Measurements from ENCODE around the gene SIRPB1. TPM values are rescaled to one million over a fixed set of nuclear protein-coding genes. Genes with fewer than 3 reads are reported as not detected.
A peak's percentile ranks its signal among the peaks of the same experiment; 100 is the strongest.

SIRPB1 gene
- total RNA-seq: 22.8 TPM

DNA sequence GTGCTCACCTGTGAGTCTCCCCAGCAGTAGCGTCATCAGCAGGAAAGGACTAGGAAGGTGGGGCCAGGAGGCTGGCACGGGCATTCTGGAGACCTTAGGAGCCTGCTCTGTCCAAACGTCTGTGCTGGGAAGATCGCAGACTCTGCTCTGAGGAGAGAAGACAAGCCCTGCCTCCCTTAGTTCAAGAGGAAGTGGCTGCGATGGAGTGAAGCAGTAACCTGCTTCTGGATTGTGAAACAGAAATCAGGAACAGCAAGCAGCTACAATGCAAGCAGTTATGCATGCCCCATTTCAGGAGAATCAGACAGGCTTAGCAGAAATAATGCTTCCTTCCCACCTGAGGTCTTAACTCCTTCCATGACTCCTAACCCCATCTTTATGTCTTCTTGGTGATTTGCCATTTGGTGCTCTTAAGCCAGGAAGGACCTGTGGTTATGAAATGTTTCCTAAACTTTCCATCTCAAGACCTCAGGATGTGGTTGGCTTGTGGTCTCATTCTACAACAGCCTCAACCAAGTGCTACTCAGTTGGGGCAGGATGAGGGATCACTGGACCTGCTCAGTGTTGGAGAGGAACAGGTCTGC, at the start of gene SIRPB1:
Gene SIRPB1 (minus strand): TSS at position 149 of the 584 bp plus-strand sequence. CDS start 65 bp downstream, at position 84.
- H3K4me3 ChIP-seq (ENCODE audit: low read length): peak within 1 kb of the TSS; percentile 48
- H3K27me3 ChIP-seq (ENCODE audit: insufficient read depth, low read length): no peaks in the 10 kb centered on the region
- H3K4me1 ChIP-seq (ENCODE audit: insufficient read depth, low read length): peaks cover 79% of the 10 kb centered on the region
- no peaks in the 10 kb centered on the region for H3K9me3 ChIP-seq (ENCODE audit: low read depth, low read length)

DNA sequence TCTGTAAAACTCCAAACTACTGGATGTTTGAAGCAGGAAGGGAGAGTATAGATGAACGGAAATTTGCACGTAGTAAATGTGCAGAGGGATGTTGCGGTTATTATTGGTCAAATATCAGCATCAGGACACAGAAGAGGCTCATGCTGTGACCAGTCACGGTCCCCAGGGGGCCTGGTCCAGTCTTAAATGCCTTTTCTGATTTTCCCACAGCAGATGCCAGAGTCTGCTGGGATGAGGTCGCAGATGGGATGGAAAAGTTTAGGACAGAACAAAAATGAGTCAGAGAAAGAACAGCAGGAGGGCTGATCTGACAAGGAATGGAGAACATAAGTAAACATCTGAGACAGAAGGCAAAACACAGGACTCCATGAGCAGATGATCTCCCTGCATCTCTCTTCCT, 49.5 kb upstream of the SIRPB1 start:
- H3K4me3 ChIP-seq (ENCODE audit: low read length): no peak overlapping the region
- peaks cover 37% of the 10 kb centered on the region for H3K4me1 ChIP-seq (ENCODE audit: insufficient read depth, low read length)
- H3K27me3 ChIP-seq (ENCODE audit: insufficient read depth, low read length): no peaks in the 10 kb centered on the region
- H3K9me3 ChIP-seq (ENCODE audit: low read depth, low read length): no peaks in the 10 kb centered on the region

DNA sequence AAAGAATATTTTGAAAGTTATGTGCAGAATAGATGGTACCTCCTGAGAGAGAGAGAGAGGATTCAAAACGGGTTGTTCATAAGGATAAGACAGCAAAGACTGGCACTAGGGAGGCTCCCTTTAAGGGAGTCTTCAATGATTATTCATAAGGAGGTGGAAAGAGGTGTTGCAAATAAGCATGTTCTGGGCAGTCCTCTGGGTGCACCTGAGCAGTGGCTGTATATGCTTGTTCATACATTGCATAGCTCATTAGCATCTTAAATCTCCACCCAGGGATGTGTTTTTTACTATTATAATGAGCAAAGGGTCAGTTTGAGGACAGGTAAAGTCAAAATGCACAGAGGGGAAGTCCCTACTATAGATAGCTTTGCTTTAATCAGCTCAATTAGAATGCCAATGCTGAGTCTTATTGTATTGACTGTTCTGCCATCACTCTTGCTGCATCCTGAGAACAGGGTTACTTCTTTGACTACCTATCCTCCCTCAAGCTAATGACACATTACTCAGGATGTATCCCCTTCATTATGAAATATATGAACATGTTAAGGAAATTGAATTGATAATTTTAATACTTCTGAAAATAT, 47.8 kb upstream of the SIRPB1 start:
- H3K9me3 ChIP-seq (ENCODE audit: low read depth, low read length): no peaks in the 10 kb centered on the region
- H3K4me3 ChIP-seq (ENCODE audit: low read length): no peak overlapping the region
- H3K4me1 ChIP-seq (ENCODE audit: insufficient read depth, low read length): peaks cover 34% of the 10 kb centered on the region
- H3K27me3 ChIP-seq (ENCODE audit: insufficient read depth, low read length): no peaks in the 10 kb centered on the region

DNA sequence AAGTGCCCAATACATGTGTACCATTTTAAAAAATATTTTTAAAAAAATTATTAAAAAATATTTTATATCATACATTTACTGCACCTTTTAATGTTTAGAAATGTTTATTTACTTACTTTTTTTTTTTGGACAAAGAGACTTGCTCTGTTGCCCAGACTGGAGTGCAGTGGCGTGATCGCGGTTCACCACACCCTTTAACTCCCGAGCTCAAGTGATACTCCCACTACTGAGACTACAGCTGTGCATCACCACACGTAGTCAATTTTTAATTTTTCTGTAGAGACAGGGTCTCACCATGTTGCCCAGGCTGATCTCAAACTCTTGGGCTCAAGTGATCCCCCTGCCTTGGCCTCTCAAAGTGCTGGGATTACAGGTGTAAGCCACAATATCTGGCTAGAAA, 47.0 kb upstream of the SIRPB1 start:
- no peak overlapping the region for H3K4me3 ChIP-seq (ENCODE audit: low read length)
- H3K27me3 ChIP-seq (ENCODE audit: insufficient read depth, low read length): no peaks in the 10 kb centered on the region
- peaks cover 35% of the 10 kb centered on the region for H3K4me1 ChIP-seq (ENCODE audit: insufficient read depth, low read length)
- H3K9me3 ChIP-seq (ENCODE audit: low read depth, low read length): no peaks in the 10 kb centered on the region

DNA sequence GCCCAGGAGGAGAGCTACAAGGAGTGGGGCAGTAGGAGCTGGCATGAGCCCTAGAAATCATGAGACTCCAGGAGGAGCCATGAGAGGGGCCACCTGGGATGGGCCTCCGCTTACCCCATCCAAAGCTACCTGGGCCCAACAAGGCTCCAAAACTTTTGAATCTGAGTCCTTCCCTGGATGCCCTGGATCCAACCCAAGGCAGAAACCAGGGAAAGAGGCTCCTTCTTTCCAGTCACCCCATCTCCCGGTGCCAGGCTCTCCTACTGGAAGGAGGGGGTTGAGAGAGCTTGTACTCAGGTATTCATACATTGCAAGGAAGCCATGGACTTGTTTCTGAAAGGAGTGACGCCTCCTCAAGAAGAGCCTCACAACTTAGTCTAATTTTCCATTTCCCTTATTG, 45.5 kb upstream of the SIRPB1 start:
- Histone ChIP-seq H3K4me1 (ENCODE audit: insufficient read depth, low read length) (peaks cover 44% of the 10 kb centered on the region), H3K9me3 (ENCODE audit: low read depth, low read length) (no peaks in the 10 kb centered on the region), H3K4me3 (ENCODE audit: low read length) (no peak overlapping the region), H3K27me3 (ENCODE audit: insufficient read depth, low read length) (no peaks in the 10 kb centered on the region)

DNA sequence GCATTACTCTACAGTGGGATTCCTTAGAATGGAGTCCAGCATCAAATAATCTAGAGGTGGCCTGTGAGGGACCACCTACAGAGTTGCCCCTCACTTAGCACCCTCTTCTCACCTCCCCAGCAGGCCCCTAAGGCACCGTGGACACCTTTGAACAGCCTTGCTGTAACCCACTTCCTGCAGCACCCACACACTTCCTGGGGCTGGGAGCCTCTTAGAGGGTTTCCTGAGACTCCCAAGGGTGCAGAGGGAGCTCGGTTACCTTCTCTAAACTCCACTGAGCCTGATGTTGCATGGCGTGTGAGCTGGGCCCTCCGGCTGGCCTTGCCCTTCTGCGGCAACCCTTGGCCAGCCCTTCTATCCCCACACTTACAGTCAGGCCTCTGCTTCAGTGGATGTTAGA, 45.1 kb upstream of the SIRPB1 start:
- H3K4me3 ChIP-seq (ENCODE audit: low read length): no peak overlapping the region

DNA sequence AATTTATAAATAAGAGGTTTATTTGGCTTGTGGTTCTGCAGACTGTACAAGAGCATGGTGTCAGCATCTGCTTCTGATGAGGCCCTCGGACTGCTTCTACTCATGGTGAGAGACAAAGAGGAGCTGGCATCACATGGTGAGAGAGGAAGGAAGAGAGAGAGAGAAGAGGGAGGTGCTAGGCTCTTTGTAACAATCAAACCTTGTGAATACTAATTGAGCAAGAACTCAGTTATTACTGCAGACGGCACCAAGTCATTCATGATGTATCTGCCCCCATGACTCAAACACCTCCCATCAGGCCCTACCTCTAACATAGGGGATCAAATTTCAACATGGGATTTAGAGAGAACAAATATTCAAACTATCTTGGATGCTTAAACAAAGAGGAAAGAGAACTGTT, 44.1 kb upstream of the SIRPB1 start:
- Histone ChIP-seq H3K4me3 (ENCODE audit: low read length) (no peak overlapping the region), H3K27me3 (ENCODE audit: insufficient read depth, low read length) (no peaks in the 10 kb centered on the region), H3K4me1 (ENCODE audit: insufficient read depth, low read length) (peaks cover 47% of the 10 kb centered on the region), H3K9me3 (ENCODE audit: low read depth, low read length) (no peaks in the 10 kb centered on the region)

More for the DNA sequence above, 45.1 kb upstream of the SIRPB1 start:
- Histone ChIP-seq H3K9me3 (ENCODE audit: low read depth, low read length) (no peaks in the 10 kb centered on the region), H3K27me3 (ENCODE audit: insufficient read depth, low read length) (no peaks in the 10 kb centered on the region), H3K4me1 (ENCODE audit: insufficient read depth, low read length) (peaks cover 44% of the 10 kb centered on the region)

DNA sequence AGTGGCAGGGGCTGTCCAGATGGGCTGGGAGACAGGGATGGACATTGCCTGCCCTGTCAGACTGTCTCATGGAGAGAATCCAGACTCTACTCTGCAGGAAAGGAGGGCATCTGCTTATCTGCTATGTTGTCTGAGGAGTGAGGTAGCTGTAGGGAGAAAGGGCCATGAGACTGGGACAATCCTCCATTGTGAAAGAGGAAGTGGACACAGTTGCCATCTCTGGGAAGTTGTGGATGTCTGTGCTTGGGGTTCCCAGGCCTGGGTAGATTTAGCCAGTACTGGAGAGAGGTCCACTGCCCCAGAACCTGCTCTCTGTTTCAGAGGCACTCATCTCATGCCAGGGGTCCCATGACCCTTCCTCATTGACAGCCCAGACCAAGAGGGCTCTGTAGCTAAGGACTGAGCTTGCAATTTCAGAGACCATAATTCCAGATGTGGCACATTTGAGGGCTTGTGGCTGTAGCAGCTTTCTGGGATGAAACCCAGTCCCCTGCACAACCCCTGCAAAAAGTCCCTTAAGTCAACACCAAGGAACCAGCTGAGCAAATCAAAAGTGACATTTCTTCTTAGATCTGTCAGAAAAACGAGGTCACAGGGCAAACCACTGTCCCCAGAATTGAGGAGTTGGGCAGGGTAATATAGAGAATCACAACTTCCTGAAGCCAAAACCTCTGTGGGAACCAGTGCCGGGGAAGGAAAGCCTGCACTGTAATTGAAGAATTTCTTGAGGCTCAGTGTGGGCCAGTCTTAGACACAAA, 41.9 kb upstream of the SIRPB1 start:
- Histone ChIP-seq H3K9me3 (ENCODE audit: low read depth, low read length) (no peaks in the 10 kb centered on the region), H3K27me3 (ENCODE audit: insufficient read depth, low read length) (no peaks in the 10 kb centered on the region), H3K4me1 (ENCODE audit: insufficient read depth, low read length) (peaks cover 62% of the 10 kb centered on the region), H3K4me3 (ENCODE audit: low read length) (no peak overlapping the region)

DNA sequence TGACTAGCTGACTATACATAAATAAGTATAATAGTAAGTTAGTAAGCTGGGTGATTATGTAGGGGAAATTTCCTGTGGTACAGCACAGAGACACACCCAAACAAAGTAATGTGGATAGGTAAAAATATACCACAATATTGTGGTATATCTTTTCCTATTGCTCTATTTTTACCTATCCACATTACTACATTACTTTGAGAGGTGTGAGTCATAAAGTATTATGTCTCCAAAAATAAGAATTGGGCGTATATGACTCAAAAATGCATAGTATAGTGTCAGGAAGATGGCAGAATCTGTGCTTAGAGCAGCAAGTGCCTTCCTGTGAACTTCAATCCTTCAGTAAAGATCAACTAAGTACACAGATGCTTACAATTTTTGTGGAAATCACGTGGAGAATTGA, 40.4 kb upstream of the SIRPB1 start:
- Histone ChIP-seq H3K27me3 (ENCODE audit: insufficient read depth, low read length) (no peaks in the 10 kb centered on the region), H3K9me3 (ENCODE audit: low read depth, low read length) (no peaks in the 10 kb centered on the region), H3K4me3 (ENCODE audit: low read length) (no peak overlapping the region), H3K4me1 (ENCODE audit: insufficient read depth, low read length) (peaks cover 57% of the 10 kb centered on the region)

DNA sequence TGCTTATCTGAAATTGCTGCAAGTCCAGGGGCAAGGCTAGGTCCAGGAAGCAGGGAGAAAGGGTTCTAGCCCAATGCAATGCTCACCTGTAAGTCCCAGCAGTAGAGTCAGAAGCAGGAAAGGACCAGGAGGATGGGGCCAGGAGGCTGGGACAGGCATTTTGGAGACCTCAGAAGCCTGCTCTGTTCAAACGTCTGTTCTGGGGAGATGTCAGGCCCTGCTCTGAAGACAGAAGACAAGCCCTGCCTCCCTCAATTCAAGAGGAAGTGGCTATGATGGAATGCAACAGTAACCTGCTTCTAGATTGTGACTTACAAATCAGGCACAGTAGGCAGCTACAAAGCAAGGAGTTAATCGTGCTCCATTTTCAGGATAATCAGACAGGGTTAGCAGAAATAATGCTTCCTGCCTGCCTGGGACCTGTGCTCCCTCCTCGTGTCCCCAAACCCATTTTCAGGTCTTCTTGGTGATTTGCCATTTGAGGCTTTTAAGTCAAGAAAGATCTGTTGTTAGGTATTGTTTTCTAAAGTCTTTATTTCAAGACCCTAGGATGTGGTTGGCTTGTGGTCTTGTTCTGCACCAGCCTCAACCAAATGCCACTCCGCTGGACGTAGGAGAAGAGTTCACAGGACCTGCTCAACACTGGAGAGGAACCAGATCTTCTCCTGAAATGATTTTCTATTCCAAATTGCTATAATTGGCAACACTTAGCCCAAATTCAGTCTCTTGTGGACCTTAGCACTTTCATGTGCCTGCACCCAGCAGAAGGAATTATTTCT, 37.9 kb upstream of the SIRPB1 start, which contains the start of gene SIRPG:
Gene SIRPG (minus strand): TSS at position 224 of the 779 bp plus-strand sequence. CDS start 65 bp downstream, at position 159.
- Histone ChIP-seq H3K27me3 (ENCODE audit: insufficient read depth, low read length) (no peaks in the 10 kb centered on the region), H3K4me1 (ENCODE audit: insufficient read depth, low read length) (peaks cover 41% of the 10 kb centered on the region), H3K4me3 (ENCODE audit: low read length) (peak within 1 kb of the TSS; percentile 22), H3K9me3 (ENCODE audit: low read depth, low read length) (no peaks in the 10 kb centered on the region)

DNA sequence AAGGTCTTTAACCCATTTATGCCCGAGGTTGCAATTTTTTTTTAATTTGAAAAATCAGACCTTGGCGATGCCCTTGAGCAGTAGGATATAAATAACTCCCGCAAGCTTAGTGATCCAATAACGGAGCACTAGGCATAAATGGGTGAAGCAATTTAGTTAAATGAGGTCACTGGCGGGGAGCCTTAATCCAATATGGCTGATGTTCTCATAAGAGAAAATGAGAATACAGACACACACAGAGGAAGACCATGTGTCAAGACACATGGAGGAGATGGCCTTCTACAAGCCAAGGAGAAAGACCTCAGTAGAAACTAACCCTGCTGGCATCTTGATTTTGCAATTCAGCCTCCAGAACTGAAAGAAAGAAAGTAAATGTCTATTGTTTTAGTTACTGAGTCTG, 37.0 kb upstream of the SIRPB1 start:
- Histone ChIP-seq H3K4me3 (ENCODE audit: low read length) (peak overlapping the region; percentile 22), H3K4me1 (ENCODE audit: insufficient read depth, low read length) (peaks cover 37% of the 10 kb centered on the region), H3K9me3 (ENCODE audit: low read depth, low read length) (no peaks in the 10 kb centered on the region), H3K27me3 (ENCODE audit: insufficient read depth, low read length) (no peaks in the 10 kb centered on the region)

DNA sequence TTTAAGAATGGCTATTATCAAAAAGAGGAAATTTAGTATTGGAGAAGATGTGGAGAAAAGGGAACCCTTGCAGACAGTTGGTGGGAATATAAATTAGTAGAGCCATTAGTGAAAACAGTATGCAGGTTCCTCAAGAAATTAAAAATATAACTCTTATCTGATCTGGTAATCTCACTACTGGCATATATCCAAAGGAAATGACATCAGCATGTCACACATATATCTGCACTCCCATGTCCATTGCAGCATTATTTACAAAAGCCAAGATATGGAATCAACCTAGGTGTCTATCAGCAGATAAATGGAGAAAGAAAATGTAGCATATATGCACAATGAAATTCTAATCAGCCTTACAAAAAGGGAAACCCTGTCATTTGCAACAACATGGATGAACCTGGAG, 35.2 kb upstream of the SIRPB1 start:
- Histone ChIP-seq H3K4me1 (ENCODE audit: insufficient read depth, low read length) (peaks cover 33% of the 10 kb centered on the region), H3K9me3 (ENCODE audit: low read depth, low read length) (no peaks in the 10 kb centered on the region), H3K4me3 (ENCODE audit: low read length) (no peak overlapping the region), H3K27me3 (ENCODE audit: insufficient read depth, low read length) (no peaks in the 10 kb centered on the region)

DNA sequence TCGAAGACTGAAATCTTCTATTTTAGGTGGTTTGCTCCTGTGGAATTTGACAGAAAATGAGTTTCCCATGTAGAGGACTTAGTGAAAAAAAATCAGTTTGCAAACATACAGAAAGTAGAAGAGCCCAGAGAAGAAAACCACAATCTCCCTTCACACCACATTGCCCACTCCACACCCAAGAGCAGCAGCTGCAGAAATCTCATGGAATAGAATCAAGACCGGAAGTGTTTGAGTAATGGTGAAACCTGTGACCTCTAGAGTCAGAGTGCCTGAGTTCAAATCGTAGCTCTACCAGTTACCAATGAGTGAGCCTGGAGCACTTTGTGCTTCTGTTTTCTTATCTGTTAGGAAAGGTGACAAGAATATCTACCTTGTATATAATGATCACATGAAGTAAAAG, 33.2 kb upstream of the SIRPB1 start:
- Histone ChIP-seq H3K4me1 (ENCODE audit: insufficient read depth, low read length) (peaks cover 21% of the 10 kb centered on the region), H3K27me3 (ENCODE audit: insufficient read depth, low read length) (no peaks in the 10 kb centered on the region)

DNA sequence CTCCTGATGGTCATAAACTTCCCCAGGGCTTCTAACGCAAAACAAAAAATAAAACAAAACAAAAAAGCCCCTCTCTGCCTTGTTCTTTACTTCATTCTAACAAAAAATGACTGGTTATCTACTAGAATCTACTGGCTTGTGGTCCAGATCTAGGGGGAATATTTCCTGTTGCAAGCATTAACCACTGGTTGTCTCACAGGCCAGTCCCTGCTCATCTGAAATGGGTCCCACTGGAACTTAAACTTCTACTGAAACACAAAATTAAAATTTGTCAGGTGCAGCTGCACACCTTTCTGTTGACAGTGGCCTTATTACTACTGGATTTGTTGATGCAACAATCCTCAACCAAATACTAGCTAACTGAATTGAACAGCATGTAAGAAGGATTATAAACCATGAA, 32.3 kb upstream of the SIRPB1 start:
- no peaks in the 10 kb centered on the region for H3K9me3 ChIP-seq (ENCODE audit: low read depth, low read length)
- H3K4me1 ChIP-seq (ENCODE audit: insufficient read depth, low read length): peaks cover 14% of the 10 kb centered on the region
- no peaks in the 10 kb centered on the region for H3K27me3 ChIP-seq (ENCODE audit: insufficient read depth, low read length)
- H3K4me3 ChIP-seq (ENCODE audit: low read length): no peak overlapping the region

More for the DNA sequence above, 33.2 kb upstream of the SIRPB1 start:
- no peaks in the 10 kb centered on the region for H3K9me3 ChIP-seq (ENCODE audit: low read depth, low read length)
- H3K4me3 ChIP-seq (ENCODE audit: low read length): no peak overlapping the region

Measured in mononuclear cell (primary cell).